Lung (tissue), 12 donors: Measurements from ENCODE around the gene PALD1. TPM values are rescaled to one million over a fixed set of nuclear protein-coding genes. Genes with fewer than 3 reads are reported as not detected.

Experiments used
- ATAC-seq: fragments of 200-7000 bp; cut with Tn5 transposase; one replicate; pipeline ENCODE4 v1.9.1; 2020; ENCODE audit warnings: moderate number of reproducible peaks; ENCODE audit not compliant: insufficient read depth, low FRiP score
- DNase-seq, 3 donors: peaks; one replicate each; pipeline ENCODE4 v3.0.0-alpha.2; 2013 to 2017
- H3K27ac ChIP-seq, 2 donors: one replicate each; pipeline ENCODE4 v1.5.1; 2013; ENCODE audit warnings: mild to moderate bottlenecking in 2 of 2, moderate library complexity in 2 of 2, control low read depth in 1 of 2, inconsistent platforms in 1 of 2, low read depth in 1 of 2, low read length in 1 of 2
- H3K27me3 ChIP-seq, 3 donors: one replicate each; pipeline ENCODE4 v1.5.1; 2013; ENCODE audit warnings: low read length in 2 of 3; ENCODE audit not compliant: control insufficient read depth in 3 of 3, insufficient read depth in 3 of 3
- H3K36me3 ChIP-seq, 4 donors: one replicate each; pipeline ENCODE4 v1.5.1; 2013; ENCODE audit warnings: low read length in 4 of 4, mild to moderate bottlenecking in 1 of 4, moderate library complexity in 1 of 4; ENCODE audit not compliant: control insufficient read depth in 4 of 4, insufficient read depth in 4 of 4
- H3K4me1 ChIP-seq, 5 donors: one replicate each; pipeline ENCODE4 v1.5.1; 2013; ENCODE audit warnings: low read length in 5 of 5, mild to moderate bottlenecking in 2 of 5, moderate library complexity in 1 of 5; ENCODE audit not compliant: control insufficient read depth in 5 of 5, insufficient read depth in 5 of 5
- H3K4me3 ChIP-seq: one replicate; pipeline ENCODE4 v1.5.1; 2013; ENCODE audit warnings: mild to moderate bottlenecking, control low read depth, moderate library complexity
- H3K9ac ChIP-seq, 2 donors: one replicate each; pipeline ENCODE4 v1.5.1; 2013; ENCODE audit warnings: low read length in 2 of 2, control low read depth in 1 of 2; ENCODE audit not compliant: insufficient read depth in 1 of 2
- H3K9me3 ChIP-seq, 4 donors: one replicate each; pipeline ENCODE4 v1.5.1; 2013; ENCODE audit warnings: low read length in 3 of 4, mild to moderate bottlenecking in 1 of 4, moderate library complexity in 1 of 4; ENCODE audit not compliant: control insufficient read depth in 4 of 4, insufficient read depth in 3 of 4
- CTCF ChIP-seq: IDR thresholded peaks from 2 replicates; pipeline ENCODE4 v1.5.1; 2012; ENCODE audit warnings: mild to moderate bottlenecking; ENCODE audit errors: control extremely low read depth, extremely low read depth
- WGBS, 2 donors: extraction: QIAGEN DNeasy Blood & Tissue Kit; methylation state at CpG; one replicate each; pipeline ENCODE4 v1.1.7; 2013; 5-methylcytosine and 5-hydroxymethylcytosine counted together
- polyA plus RNA-seq, 2 donors: library from polyadenylated mRNA; stranded (reverse); fragments of 200-250 nt; gene quantifications; one replicate each; pipeline ENCODE4 v1.2.1, GENCODE V29; 2013
- total RNA-seq, 2 donors: library from RNA; depleted of rRNA in 1 of 2; stranded (reverse); fragments of >200 nt in 1 of 2; gene quantifications; one replicate each; pipeline ENCODE4 v1.2.1, GENCODE V29; 2014 to 2021
- donor health status: control.
- donor health status: control.
- donor health status: Bipolar disorder and iron deficiency.
- donor health status: healthy.
- donor health status: DM: yes; HTN: yes; CAD: no.

PALD1 gene
- total and polyA plus RNA-seq, 4 donors: 10.5 to 19.7 (median 15.6) TPM

- no peaks in the 10 kb centered on the region for H3K36me3 ChIP-seq
- H3K9ac ChIP-seq: no peak overlapping the region
- DNase-seq (peak; percentile 40 to 73 (median 61)), ATAC-seq (no peak)
- H3K4me1 ChIP-seq: peaks cover 0 to 52% (median 25%) of the 10 kb centered on the region in 5 donors
- 55 to 66% methylated on average over 2 of the region's 2 CpGs for WGBS, 2 donors
- H3K27ac ChIP-seq: no peak overlapping the region
- H3K9me3 ChIP-seq: no peaks in the 10 kb centered on the region
- no peak overlapping the region for H3K4me3 ChIP-seq
- TF ChIP-seq CTCF: no peak
- H3K27me3 ChIP-seq: no peaks in the 10 kb centered on the region
Observed at GRCh38 chr10:70583669-70584037, 105.1 kb downstream of the PALD1 start.

GRCh38 chr10:70584366-70584765 is 105.8 kb downstream of the PALD1 start:
- no peaks in the 10 kb centered on the region for H3K9me3 ChIP-seq
- peaks cover 0 to 59% (median 33%) of the 10 kb centered on the region in 5 donors for H3K4me1 ChIP-seq
- WGBS, 2 donors: 75 to 79% methylated on average over 11 of the region's 11 CpGs
- H3K4me3 ChIP-seq: no peak overlapping the region
- H3K9ac ChIP-seq: peak overlapping the region in 1 of 2 donors; percentile 17
- TF ChIP-seq CTCF: no peak
- no peaks in the 10 kb centered on the region for H3K36me3 ChIP-seq
- ATAC-seq (no peak), DNase-seq (no peak)
- H3K27me3 ChIP-seq: no peaks in the 10 kb centered on the region
- H3K27ac ChIP-seq: no peak overlapping the region

GRCh38 chr10:70584909-70585544 is 106.5 kb downstream of the PALD1 start:
- DNase-seq (peak; percentile 95 to 98 (median 96)), ATAC-seq (peak; percentile 53)
- TF ChIP-seq CTCF: no peak
- 10 to 16% methylated on average over 7 of the region's 7 CpGs for WGBS, 2 donors
- Histone ChIP-seq H3K9ac (peak overlapping the region in 1 of 2 donors; percentile 17), H3K27ac (peak overlapping the region in 1 of 2 donors; percentile 16), H3K4me1 (peaks cover 0 to 65% (median 36%) of the 10 kb centered on the region in 5 donors), H3K4me3 (no peak overlapping the region), H3K36me3 (no peaks in the 10 kb centered on the region), H3K27me3 (no peaks in the 10 kb centered on the region), H3K9me3 (no peaks in the 10 kb centered on the region)
